ENCODE measurements around the gene NPY5R. TPM values are rescaled to one million over a fixed set of nuclear protein-coding genes. Genes with fewer than 3 reads are reported as not detected.

Gene NPY5R
- total RNA-seq, 2 experiments from 2014 or later = not detected

- H3K36me3 ChIP-seq (ENCODE audit: insufficient read depth, low read length) = no peaks in the 10 kb centered on the region
- H3K36me3 Mint-ChIP-seq (ENCODE audit: low read depth) = no peaks in the 10 kb centered on the region
- H3K4me3 Mint-ChIP-seq = no peak overlapping the region
- ChIA-PET POLR2A (no interaction called here), CTCF (no interaction called here)
- no peaks in the 10 kb centered on the region for H3K4me1 ChIP-seq (ENCODE audit: insufficient read depth, low read length)
- DNase-seq (no peak), ATAC-seq (ENCODE audit: poor library complexity) (no peak)
- H3K27ac ChIP-seq (ENCODE audit: low read depth in 1 of 2, low read length in 2 of 2) = no peak overlapping the region
- no peak overlapping the region for H3K4me3 ChIP-seq (ENCODE audit: low read length)
- TF ChIP-seq, protein P1, sequence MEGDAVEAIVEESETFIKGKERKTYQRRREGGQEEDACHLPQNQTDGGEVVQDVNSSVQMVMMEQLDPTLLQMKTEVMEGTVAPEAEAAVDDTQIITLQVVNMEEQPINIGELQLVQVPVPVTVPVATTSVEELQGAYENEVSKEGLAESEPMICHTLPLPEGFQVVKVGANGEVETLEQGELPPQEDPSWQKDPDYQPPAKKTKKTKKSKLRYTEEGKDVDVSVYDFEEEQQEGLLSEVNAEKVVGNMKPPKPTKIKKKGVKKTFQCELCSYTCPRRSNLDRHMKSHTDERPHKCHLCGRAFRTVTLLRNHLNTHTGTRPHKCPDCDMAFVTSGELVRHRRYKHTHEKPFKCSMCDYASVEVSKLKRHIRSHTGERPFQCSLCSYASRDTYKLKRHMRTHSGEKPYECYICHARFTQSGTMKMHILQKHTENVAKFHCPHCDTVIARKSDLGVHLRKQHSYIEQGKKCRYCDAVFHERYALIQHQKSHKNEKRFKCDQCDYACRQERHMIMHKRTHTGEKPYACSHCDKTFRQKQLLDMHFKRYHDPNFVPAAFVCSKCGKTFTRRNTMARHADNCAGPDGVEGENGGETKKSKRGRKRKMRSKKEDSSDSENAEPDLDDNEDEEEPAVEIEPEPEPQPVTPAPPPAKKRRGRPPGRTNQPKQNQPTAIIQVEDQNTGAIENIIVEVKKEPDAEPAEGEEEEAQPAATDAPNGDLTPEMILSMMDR (IDR thresholded peaks at IDR 0.05) = no peak
- H3K9me3 ChIP-seq (ENCODE audit: control insufficient read depth in 1 of 2, insufficient read depth in 1 of 2, low read length in 2 of 2) = no peaks in the 10 kb centered on the region
- no peaks in the 10 kb centered on the region for H3K4me1 Mint-ChIP-seq (ENCODE audit: low read depth)
- H3K27me3 Mint-ChIP-seq = peaks cover 15% of the 10 kb centered on the region
- no peaks in the 10 kb centered on the region for H3K9me3 Mint-ChIP-seq
- intact Hi-C loops (cut with DNase I, micrococcal nuclease) = no loop called here
- no peak overlapping the region for H3K27ac Mint-ChIP-seq
- no peaks in the 10 kb centered on the region for H3K27me3 ChIP-seq (ENCODE audit: control insufficient read depth in 1 of 2, insufficient read depth in 2 of 2, low read length in 2 of 2)
Observed at GRCh38 chr4:163372029-163372428, 28.3 kb downstream of the NPY5R start.

- no peaks in the 10 kb centered on the region for H3K36me3 ChIP-seq (ENCODE audit: insufficient read depth, low read length)
- CTCF ChIA-PET = no interaction called here
- Mint-ChIP-seq H3K4me3 (no peak overlapping the region), H3K27ac (no peak overlapping the region), H3K4me1 (ENCODE audit: low read depth) (no peaks in the 10 kb centered on the region), H3K36me3 (ENCODE audit: low read depth) (no peaks in the 10 kb centered on the region), H3K27me3 (peaks cover 4% of the 10 kb centered on the region), H3K9me3 (no peaks in the 10 kb centered on the region)
- DNase-seq (no peak), ATAC-seq (ENCODE audit: poor library complexity) (no peak)
- POLR2A ChIA-PET = no interaction called here
- no peaks in the 10 kb centered on the region for H3K9me3 ChIP-seq (ENCODE audit: control insufficient read depth in 1 of 2, insufficient read depth in 1 of 2, low read length in 2 of 2)
- H3K4me3 ChIP-seq (ENCODE audit: low read length) = no peak overlapping the region
- no peaks in the 10 kb centered on the region for H3K27me3 ChIP-seq (ENCODE audit: control insufficient read depth in 1 of 2, insufficient read depth in 2 of 2, low read length in 2 of 2)
- intact Hi-C loops (cut with DNase I, micrococcal nuclease) = no loop called here
- H3K27ac ChIP-seq (ENCODE audit: low read depth in 1 of 2, low read length in 2 of 2) = no peak overlapping the region
- no peaks in the 10 kb centered on the region for H3K4me1 ChIP-seq (ENCODE audit: insufficient read depth, low read length)
- TF ChIP-seq, protein P1 (IDR thresholded peaks at IDR 0.05) = no peak
Observed at GRCh38 chr4:163378661-163379060, 35.0 kb downstream of the NPY5R start.

- no peaks in the 10 kb centered on the region for H3K27me3 Mint-ChIP-seq
- H3K27ac ChIP-seq (ENCODE audit: low read depth in 1 of 2, low read length in 2 of 2) = no peak overlapping the region
- H3K9me3 ChIP-seq (ENCODE audit: control insufficient read depth in 1 of 2, insufficient read depth in 1 of 2, low read length in 2 of 2) = no peaks in the 10 kb centered on the region
- no peak overlapping the region for H3K27ac Mint-ChIP-seq
- no peaks in the 10 kb centered on the region for H3K36me3 Mint-ChIP-seq (ENCODE audit: low read depth)
- ChIA-PET POLR2A (no interaction called here), CTCF (no interaction called here)
- H3K4me1 Mint-ChIP-seq (ENCODE audit: low read depth) = no peaks in the 10 kb centered on the region
- H3K4me1 ChIP-seq (ENCODE audit: insufficient read depth, low read length) = no peaks in the 10 kb centered on the region
- no peak overlapping the region for H3K4me3 ChIP-seq (ENCODE audit: low read length)
- no peaks in the 10 kb centered on the region for H3K9me3 Mint-ChIP-seq
- no peak for ATAC-seq (ENCODE audit: poor library complexity)
- H3K36me3 ChIP-seq (ENCODE audit: insufficient read depth, low read length) = no peaks in the 10 kb centered on the region
- intact Hi-C loops (cut with DNase I, micrococcal nuclease) = no loop called here
- no peak for DNase-seq
- TF ChIP-seq, protein P1 (IDR thresholded peaks at IDR 0.05) = no peak
- no peak overlapping the region for H3K4me3 Mint-ChIP-seq
- no peaks in the 10 kb centered on the region for H3K27me3 ChIP-seq (ENCODE audit: control insufficient read depth in 1 of 2, insufficient read depth in 2 of 2, low read length in 2 of 2)
Observed at GRCh38 chr4:163380703-163381102, 37.0 kb downstream of the NPY5R start.

All from CD4-positive, alpha-beta T cell (primary cell).